Neural crest cell (in vitro differentiated cells): ENCODE results near the gene FBXL17. TPM values are rescaled to one million over a fixed set of nuclear protein-coding genes. Genes with fewer than 3 reads are reported as not detected.

Source experiments
- DNase-seq: peaks from one replicate; pipeline ENCODE4 v3.0.0; 2021; ENCODE audit warnings: low read depth, mixed read lengths, low spot score
- H3K27ac Mint-ChIP-seq: one replicate; pipeline ENCODE4 v1.8.0; 2021; ENCODE audit warnings: mild to moderate bottlenecking, mixed read lengths; ENCODE audit not compliant: unreplicated experiment
- H3K27me3 Mint-ChIP-seq: 2 replicates; pipeline ENCODE4 v1.8.0; 2021; ENCODE audit warnings: low read depth, mild to moderate bottlenecking, mixed read lengths
- H3K36me3 Mint-ChIP-seq: 2 replicates; pipeline ENCODE4 v1.8.0; 2021; ENCODE audit warnings: low read depth, mild to moderate bottlenecking, mixed read lengths
- H3K4me1 Mint-ChIP-seq: 2 replicates; pipeline ENCODE4 v1.8.0; 2021; ENCODE audit warnings: mixed read lengths
- H3K4me3 Mint-ChIP-seq: one replicate; pipeline ENCODE4 v1.8.0; 2021; ENCODE audit warnings: mild to moderate bottlenecking, mixed read lengths
- H3K9me3 Mint-ChIP-seq: 2 replicates; pipeline ENCODE4 v1.8.0; 2021; ENCODE audit warnings: mixed read lengths
- total RNA-seq: library from RNA; stranded (reverse); gene quantifications from 2 replicates; pipeline ENCODE4 v1.2.1, GENCODE V29; 2021
- TF ChIP-seq, protein P1 (sequence below): fragments of 200-600 bp; sonication (generic); conservative IDR thresholded peaks from 2 replicates; pipeline ENCODE4 v1.5.0; 2021; ENCODE audit warnings: antibody characterized with exemption, mild to moderate bottlenecking

FBXL17 gene
- total RNA-seq, 1 donor from 2014 or later, result 17.8 TPM

DNA sequence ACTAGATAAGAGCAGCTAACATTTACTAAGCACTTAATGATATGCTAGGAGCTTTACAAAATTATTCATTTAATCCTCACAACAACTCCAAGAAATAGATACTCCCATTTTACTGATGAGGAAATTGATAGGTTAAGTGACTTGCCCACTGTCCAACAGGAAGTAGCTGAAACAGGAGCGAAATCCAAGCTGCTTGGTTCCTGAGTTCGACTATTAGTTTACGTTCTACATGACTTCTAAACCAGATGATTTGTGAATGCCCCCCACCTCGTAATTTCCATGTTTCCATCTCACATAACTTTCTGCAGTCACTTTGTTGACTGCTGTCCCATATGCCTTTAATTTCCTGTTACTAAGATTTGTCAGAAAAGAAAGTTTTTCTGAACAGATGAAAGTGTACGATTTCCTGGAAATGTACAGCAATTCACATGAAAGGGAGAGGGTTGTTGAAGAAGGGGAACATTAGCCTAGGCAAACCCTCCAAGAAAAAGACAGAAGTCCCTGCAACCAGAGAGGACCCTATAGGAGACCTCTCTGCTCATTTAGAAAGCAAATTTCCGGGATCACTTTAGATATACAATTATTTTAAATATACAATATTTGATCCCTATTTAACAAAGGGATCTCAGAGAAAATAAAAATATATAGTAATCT is 432.1 kb downstream of the FBXL17 start:
- Mint-ChIP-seq H3K9me3 (no peaks in the 10 kb centered on the region), H3K27me3 (no peaks in the 10 kb centered on the region), H3K36me3 (peaks cover 4% of the 10 kb centered on the region), H3K4me1 (peaks cover 16% of the 10 kb centered on the region), H3K4me3 (no peak overlapping the region), H3K27ac (no peak overlapping the region)
- TF ChIP-seq, protein P1, sequence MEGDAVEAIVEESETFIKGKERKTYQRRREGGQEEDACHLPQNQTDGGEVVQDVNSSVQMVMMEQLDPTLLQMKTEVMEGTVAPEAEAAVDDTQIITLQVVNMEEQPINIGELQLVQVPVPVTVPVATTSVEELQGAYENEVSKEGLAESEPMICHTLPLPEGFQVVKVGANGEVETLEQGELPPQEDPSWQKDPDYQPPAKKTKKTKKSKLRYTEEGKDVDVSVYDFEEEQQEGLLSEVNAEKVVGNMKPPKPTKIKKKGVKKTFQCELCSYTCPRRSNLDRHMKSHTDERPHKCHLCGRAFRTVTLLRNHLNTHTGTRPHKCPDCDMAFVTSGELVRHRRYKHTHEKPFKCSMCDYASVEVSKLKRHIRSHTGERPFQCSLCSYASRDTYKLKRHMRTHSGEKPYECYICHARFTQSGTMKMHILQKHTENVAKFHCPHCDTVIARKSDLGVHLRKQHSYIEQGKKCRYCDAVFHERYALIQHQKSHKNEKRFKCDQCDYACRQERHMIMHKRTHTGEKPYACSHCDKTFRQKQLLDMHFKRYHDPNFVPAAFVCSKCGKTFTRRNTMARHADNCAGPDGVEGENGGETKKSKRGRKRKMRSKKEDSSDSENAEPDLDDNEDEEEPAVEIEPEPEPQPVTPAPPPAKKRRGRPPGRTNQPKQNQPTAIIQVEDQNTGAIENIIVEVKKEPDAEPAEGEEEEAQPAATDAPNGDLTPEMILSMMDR, result no peak
- no peak for DNase-seq

DNA sequence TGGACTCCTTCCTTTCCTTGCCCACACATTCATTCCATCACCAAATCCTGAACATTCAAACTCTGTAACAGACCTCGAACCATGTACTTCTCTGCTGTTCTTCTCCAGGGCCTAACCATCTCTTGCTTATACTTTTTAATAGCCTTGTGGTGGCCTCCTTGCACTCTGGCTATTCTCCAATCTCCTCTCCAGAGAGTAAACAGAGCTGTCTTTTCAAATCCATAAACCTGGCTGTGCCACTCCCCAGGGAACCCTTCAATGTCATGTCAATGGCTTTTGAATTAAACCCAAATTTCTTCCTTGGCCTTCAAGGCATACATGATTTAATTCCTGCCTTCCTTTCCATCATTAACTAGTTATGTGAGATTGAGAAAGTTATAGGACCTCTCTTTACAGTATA is 433.5 kb downstream of the FBXL17 start:
- TF ChIP-seq, protein P1, result no peak
- Mint-ChIP-seq H3K27me3 (no peaks in the 10 kb centered on the region), H3K27ac (no peak overlapping the region), H3K9me3 (no peaks in the 10 kb centered on the region), H3K4me3 (no peak overlapping the region), H3K4me1 (peaks cover 16% of the 10 kb centered on the region), H3K36me3 (peaks cover under 1% of the 10 kb centered on the region)
- DNase-seq, result no peak

DNA sequence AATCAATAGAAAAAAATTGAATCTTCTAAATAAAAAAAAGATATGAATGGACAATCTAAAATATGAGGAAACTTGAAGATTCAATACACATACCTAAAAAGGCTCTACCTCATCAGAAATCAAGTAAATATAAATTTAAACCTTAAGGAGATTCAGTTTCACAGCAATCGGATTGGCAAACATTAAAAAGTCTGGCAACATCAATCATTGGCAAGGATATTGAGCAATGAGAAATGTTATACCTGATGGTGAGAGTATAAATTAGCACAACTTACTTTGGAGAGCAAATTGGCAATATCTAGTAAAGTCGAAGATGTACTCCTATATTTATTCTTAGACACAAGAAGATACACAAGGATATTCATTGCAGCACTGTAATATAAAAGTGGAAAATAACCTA is 436.8 kb downstream of the FBXL17 start:
- TF ChIP-seq, protein P1, result no peak
- Mint-ChIP-seq H3K9me3 (no peaks in the 10 kb centered on the region), H3K4me3 (no peak overlapping the region), H3K27me3 (no peaks in the 10 kb centered on the region), H3K36me3 (no peaks in the 10 kb centered on the region), H3K4me1 (peaks cover 9% of the 10 kb centered on the region), H3K27ac (no peak overlapping the region)
- no peak for DNase-seq

DNA sequence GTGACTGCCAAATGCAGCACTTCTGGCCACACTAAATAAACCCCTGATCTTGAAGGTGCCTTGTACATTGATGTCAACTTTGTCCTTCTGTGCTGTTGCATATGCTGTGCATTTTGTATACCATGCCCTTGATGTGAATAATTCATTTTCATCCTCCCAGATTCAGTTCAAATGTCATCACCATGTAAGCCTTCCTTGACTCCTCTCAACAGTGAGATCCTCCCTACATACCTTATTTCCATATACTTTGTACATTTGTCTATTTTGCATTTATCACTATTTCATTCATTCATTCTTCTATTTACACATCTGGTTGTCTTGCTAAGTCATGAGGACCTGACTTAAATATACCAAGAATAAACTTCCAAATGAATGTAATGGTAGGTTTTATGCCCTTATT is 438.0 kb downstream of the FBXL17 start:
- H3K27me3 Mint-ChIP-seq, result no peaks in the 10 kb centered on the region
- TF ChIP-seq, protein P1, result no peak
- no peaks in the 10 kb centered on the region for H3K9me3 Mint-ChIP-seq
- peaks cover 10% of the 10 kb centered on the region for H3K4me1 Mint-ChIP-seq
- no peak overlapping the region for H3K4me3 Mint-ChIP-seq
- no peak overlapping the region for H3K27ac Mint-ChIP-seq
- no peak for DNase-seq
- no peaks in the 10 kb centered on the region for H3K36me3 Mint-ChIP-seq

DNA sequence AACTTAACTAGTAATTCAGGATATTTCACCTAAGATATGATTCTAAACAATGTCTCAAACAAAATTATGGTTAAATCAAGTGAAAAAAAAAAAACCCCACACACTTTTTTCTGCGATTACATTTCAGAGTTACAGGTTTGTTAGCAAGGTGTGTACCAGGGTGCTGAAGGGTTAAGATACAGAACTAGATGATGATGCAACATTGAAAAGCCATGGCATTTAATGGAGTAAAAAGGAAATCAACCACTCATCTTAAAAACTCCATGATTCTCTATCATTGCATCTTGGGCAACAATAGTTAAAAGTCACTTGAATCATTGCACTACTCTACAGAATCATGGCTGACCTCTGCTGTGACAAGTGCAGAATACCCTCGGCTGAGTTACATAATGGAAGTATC is 440.9 kb downstream of the FBXL17 start:
- DNase-seq, result no peak
- Mint-ChIP-seq H3K27me3 (no peaks in the 10 kb centered on the region), H3K27ac (no peak overlapping the region), H3K4me3 (no peak overlapping the region), H3K36me3 (no peaks in the 10 kb centered on the region), H3K4me1 (peaks cover 30% of the 10 kb centered on the region), H3K9me3 (no peaks in the 10 kb centered on the region)
- TF ChIP-seq, protein P1, result no peak
